ENCODE data around the gene ASB8. TPM values are rescaled to one million over a fixed set of nuclear protein-coding genes. Genes with fewer than 3 reads are reported as not detected.

The ASB8 gene
- total and polyA plus RNA-seq, 4 experiments from 2014 or later, result 61.0 to 64.6 (median 63.6) TPM

DNA sequence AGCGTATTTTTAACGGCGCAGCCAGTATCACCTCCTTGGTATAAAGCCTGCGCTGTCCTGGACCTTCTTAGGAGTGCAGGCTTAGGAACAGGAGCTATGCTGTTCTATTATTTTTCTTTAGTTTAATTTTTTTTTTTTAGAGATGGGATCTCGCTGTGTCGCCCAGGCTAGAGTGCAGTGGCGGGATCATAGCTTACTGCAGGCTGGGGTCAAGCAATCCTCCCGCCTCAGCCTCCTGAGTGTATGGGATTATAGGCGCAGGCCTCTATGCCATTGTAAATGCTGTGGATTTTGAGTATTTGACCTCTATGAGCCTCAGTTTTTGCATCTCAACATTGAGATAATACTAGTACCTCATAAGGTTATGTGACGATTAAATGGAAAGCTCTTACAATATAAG lies 41.7 kb upstream of the ASB8 start:
- peak overlapping the region; percentile 84 to 95 (median 92) for H3K4me3 Mint-ChIP-seq
- CTCF ChIA-PET (ENCODE audit: partially characterized antibody), result interaction anchor here (0.9 to 6.1 kb wide), 13 partner anchors 12 to 386 kb away, joined by 3 to 127 read pairs (median 6); partner anchors contain the start of genes ASB8, CCDC184, TMEM106C and ZNF641

DNA sequence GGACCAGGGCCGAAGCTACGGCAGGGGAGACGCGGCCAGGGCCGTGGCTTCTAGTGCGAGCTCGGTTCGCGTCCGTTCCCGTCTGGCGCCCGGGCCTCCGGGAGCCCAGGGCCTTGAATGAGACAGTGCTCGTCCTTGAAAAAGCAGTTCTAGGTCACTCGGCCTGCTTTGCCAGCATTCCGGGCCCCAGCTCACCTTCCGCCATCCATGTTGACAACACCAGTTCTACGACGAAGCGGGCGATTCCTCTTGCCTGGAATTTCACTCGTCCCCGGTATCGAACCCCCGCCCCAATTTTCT lies 41.3 kb upstream of the ASB8 start:
- Histone ChIP-seq H3K9me3 (ENCODE audit: control insufficient read depth in 1 of 2, low read length in 2 of 2) (no peaks in the 10 kb centered on the region), H3K36me3 (ENCODE audit: insufficient read depth, low read length) (no peaks in the 10 kb centered on the region), H3K4me1 (ENCODE audit: insufficient read depth, low read length) (peaks cover 42% of the 10 kb centered on the region), H3K27ac (ENCODE audit: low read depth, low read length) (peak overlapping the region; percentile 99), H3K4me3 (ENCODE audit: low read length in 2 of 2) (peak overlapping the region; percentile 82 to 87), H3K27me3 (ENCODE audit: insufficient read depth, low read length) (no peaks in the 10 kb centered on the region)
- Mint-ChIP-seq H3K27ac (peak overlapping the region; percentile 77 to 100 (median 97)), H3K9me3 (peaks cover 0 to 21% (median 16%) of the 10 kb centered on the region in 8 donors), H3K36me3 (peaks cover 27 to 40% of the 10 kb centered on the region in 2 donors), H3K4me1 (peaks cover 27 to 62% (median 41%) of the 10 kb centered on the region in 4 donors), H3K27me3 (no peaks in the 10 kb centered on the region), H3K4me3 (peak overlapping the region; percentile 84 to 95 (median 92))
- intact Hi-C loops (cut with micrococcal nuclease), result loop anchor here (1.0 to 2.0 kb wide), 3 partner anchors 15 to 152 kb away; partner anchors contain the start of genes ASB8, CCDC184 and ZNF641
- DNase-seq, result peak in 1 of 5 donors; percentile 47
- ChIA-PET CTCF (ENCODE audit: partially characterized antibody) (interaction anchor here (0.6 to 6.1 kb wide), 13 partner anchors 12 to 293 kb away, joined by 3 to 127 read pairs (median 6); partner anchors contain the start of genes ASB8, CCDC184, TMEM106C and ZNF641), POLR2A (ENCODE audit: partially characterized antibody) (interaction anchor here (0.6 to 5.1 kb wide), 21 partner anchors 9 to 420 kb away, joined by 3 to 82 read pairs (median 4); partner anchors contain the start of genes ASB8, CCDC184, SENP1 and TMEM106C)

More for the DNA sequence above, 41.7 kb upstream of the ASB8 start:
- Histone ChIP-seq H3K4me1 (ENCODE audit: insufficient read depth, low read length) (peaks cover 42% of the 10 kb centered on the region), H3K27me3 (ENCODE audit: insufficient read depth, low read length) (no peaks in the 10 kb centered on the region), H3K4me3 (ENCODE audit: low read length in 2 of 2) (peak overlapping the region; percentile 82 to 87), H3K9me3 (ENCODE audit: control insufficient read depth in 1 of 2, low read length in 2 of 2) (no peaks in the 10 kb centered on the region), H3K27ac (ENCODE audit: low read depth, low read length) (peak overlapping the region; percentile 99), H3K36me3 (ENCODE audit: insufficient read depth, low read length) (no peaks in the 10 kb centered on the region)
- intact Hi-C loops (cut with micrococcal nuclease), result loop anchor here (1.0 to 2.0 kb wide), 3 partner anchors 16 to 152 kb away; partner anchors contain the start of genes ASB8, CCDC184 and ZNF641
- Mint-ChIP-seq H3K36me3 (peaks cover 31 to 43% of the 10 kb centered on the region in 2 donors), H3K9me3 (peaks cover 0 to 23% (median 16%) of the 10 kb centered on the region in 8 donors), H3K4me1 (peaks cover 27 to 62% (median 41%) of the 10 kb centered on the region in 4 donors), H3K27ac (peak overlapping the region; percentile 77 to 100 (median 97)), H3K27me3 (no peaks in the 10 kb centered on the region)
- POLR2A ChIA-PET (ENCODE audit: partially characterized antibody), result interaction anchor here (0.6 to 5.1 kb wide), 21 partner anchors 13 to 493 kb away, joined by 3 to 82 read pairs (median 4); partner anchors contain the start of genes ASB8, CCDC184, RPAP3 and SENP1
- no peak for DNase-seq

DNA sequence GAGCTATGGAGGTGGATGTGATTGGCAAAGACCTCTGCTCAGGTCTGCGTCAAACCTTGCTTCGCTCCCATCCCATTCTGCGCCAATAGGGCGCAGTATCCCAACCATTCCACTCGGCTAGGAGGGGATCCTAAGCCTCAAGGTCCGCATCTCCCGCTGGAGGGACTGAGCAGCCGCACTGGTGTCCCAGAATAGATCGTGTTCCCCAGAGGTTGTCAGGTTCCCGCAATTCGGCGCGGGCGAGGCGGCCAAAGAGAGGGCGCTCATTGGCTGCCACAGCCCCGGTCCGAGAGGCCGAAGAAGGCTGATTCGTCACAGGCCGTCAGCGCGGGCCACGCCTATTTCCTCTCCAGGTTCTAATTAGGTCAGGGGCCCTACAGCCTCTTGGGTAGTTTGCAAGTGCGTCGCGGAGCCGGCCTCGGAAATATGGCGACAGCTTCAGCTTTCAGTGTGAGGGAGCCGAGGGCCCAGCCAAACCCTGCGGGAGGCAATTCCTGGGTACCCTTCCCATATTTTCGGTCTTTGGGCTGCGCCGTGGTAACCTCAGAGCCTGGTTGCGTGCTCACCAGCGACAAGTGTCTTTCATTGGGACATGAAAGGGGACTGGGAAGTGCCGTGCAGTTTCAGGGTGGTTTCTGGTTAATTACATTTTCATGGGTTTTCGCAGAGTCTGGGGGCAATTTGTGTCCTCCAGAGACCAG lies 40.8 kb upstream of the ASB8 start:
- Mint-ChIP-seq H3K4me1 (peaks cover 27 to 58% (median 40%) of the 10 kb centered on the region in 4 donors), H3K27ac (peak overlapping the region; percentile 77 to 100 (median 97)), H3K27me3 (no peaks in the 10 kb centered on the region), H3K36me3 (peaks cover 22 to 36% of the 10 kb centered on the region in 2 donors), H3K4me3 (peak overlapping the region; percentile 84 to 95 (median 92)), H3K9me3 (peaks cover 0 to 17% (median 12%) of the 10 kb centered on the region in 8 donors)
- ChIA-PET POLR2A (ENCODE audit: partially characterized antibody) (interaction anchor here (0.6 to 5.1 kb wide), 26 partner anchors 8 to 420 kb away, joined by 3 to 82 read pairs (median 4); partner anchors contain the start of genes ASB8, CCDC184, SENP1 and TMEM106C), CTCF (ENCODE audit: partially characterized antibody) (interaction anchor here (0.6 to 6.1 kb wide), 20 partner anchors 12 to 420 kb away, joined by 3 to 127 read pairs (median 4); partner anchors contain the start of genes ASB8, CCDC184, TMEM106C and ZNF641)
- H3K36me3 ChIP-seq (ENCODE audit: insufficient read depth, low read length), result no peaks in the 10 kb centered on the region
- no peaks in the 10 kb centered on the region for H3K27me3 ChIP-seq (ENCODE audit: insufficient read depth, low read length)
- peaks cover 42% of the 10 kb centered on the region for H3K4me1 ChIP-seq (ENCODE audit: insufficient read depth, low read length)
- peak overlapping the region; percentile 82 to 87 for H3K4me3 ChIP-seq (ENCODE audit: low read length in 2 of 2)
- intact Hi-C loops (cut with micrococcal nuclease), result loop anchor here (1.0 to 2.0 kb wide), 6 partner anchors 9 to 153 kb away; partner anchors contain the start of genes ASB8, CCDC184 and ZNF641
- peak overlapping the region; percentile 99 for H3K27ac ChIP-seq (ENCODE audit: low read depth, low read length)
- DNase-seq, result peak; percentile 87 to 94 (median 89)
- H3K9me3 ChIP-seq (ENCODE audit: control insufficient read depth in 1 of 2, low read length in 2 of 2), result no peaks in the 10 kb centered on the region

DNA sequence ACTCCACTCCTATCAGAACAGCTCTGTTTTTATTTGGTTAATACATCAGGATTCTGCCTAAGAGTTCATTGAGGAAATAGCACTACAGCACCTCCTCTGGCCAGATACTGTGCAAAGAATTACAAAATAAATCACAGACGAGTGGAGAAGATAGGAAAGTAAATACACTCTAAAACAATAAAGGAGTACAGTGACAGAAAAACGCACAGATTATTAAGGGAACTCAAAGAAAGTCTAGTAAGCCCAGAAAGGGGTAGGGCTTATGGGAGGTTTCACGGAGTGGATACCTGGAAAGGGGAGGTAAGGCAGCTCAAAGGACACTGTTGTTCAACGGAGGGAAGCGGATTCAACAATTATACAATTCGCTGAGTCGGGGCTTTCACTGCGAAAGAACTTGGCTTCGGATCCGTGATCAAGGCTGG lies 40.2 kb upstream of the ASB8 start:
- CTCF ChIA-PET (ENCODE audit: partially characterized antibody), result interaction anchor here (1.0 to 6.1 kb wide), 13 partner anchors 11 to 421 kb away, joined by 3 to 127 read pairs (median 5); partner anchors contain the start of genes ASB8, CCDC184, TMEM106C and ZNF641
- no peaks in the 10 kb centered on the region for H3K9me3 ChIP-seq (ENCODE audit: control insufficient read depth in 1 of 2, low read length in 2 of 2)
- intact Hi-C loops (cut with micrococcal nuclease), result loop anchor here (1.0 to 2.0 kb wide), 3 partner anchors 8 to 93 kb away; no protein-coding TSS in a partner anchor
- H3K36me3 ChIP-seq (ENCODE audit: insufficient read depth, low read length), result no peaks in the 10 kb centered on the region
- Mint-ChIP-seq H3K4me3 (peak overlapping the region; percentile 84 to 95 (median 92)), H3K27me3 (peaks cover 0 to 2% of the 10 kb centered on the region in 2 donors), H3K4me1 (peaks cover 27 to 52% (median 36%) of the 10 kb centered on the region in 4 donors), H3K27ac (peak overlapping the region; percentile 77 to 100 (median 97)), H3K36me3 (peaks cover 16 to 31% of the 10 kb centered on the region in 2 donors), H3K9me3 (peaks cover 0 to 11% (median 8%) of the 10 kb centered on the region in 8 donors)
- peak overlapping the region; percentile 99 for H3K27ac ChIP-seq (ENCODE audit: low read depth, low read length)
- POLR2A ChIA-PET (ENCODE audit: partially characterized antibody), result interaction anchor here (0.6 to 5.1 kb wide), 19 partner anchors 8 to 421 kb away, joined by 3 to 82 read pairs (median 6); partner anchors contain the start of genes ASB8, CCDC184, SENP1 and TMEM106C
- H3K27me3 ChIP-seq (ENCODE audit: insufficient read depth, low read length), result no peaks in the 10 kb centered on the region
- DNase-seq, result peak; percentile 51 to 66 (median 58)
- H3K4me1 ChIP-seq (ENCODE audit: insufficient read depth, low read length), result peaks cover 42% of the 10 kb centered on the region
- H3K4me3 ChIP-seq (ENCODE audit: low read length in 2 of 2), result peak overlapping the region; percentile 82 to 87

DNA sequence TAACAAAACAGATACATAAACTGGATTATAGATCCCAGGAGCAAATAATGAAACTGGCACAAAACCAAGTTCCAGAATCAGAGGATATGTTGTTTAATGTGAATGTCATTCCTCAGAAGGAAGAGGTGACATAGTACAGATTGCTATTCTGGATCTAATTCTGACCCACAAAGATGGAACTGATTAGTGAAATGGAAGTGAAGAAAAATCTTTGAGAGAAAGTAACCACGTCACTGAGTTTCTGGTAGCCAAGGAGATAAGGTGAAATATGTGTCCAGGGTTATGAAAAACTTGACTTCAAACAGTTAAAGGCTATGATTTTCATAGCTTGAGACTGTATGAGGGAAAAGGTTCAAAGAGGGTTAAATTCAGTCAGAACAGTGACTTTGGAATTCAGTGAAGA lies 37.5 kb upstream of the ASB8 start:
- intact Hi-C loops (cut with micrococcal nuclease), result no loop called here
- Mint-ChIP-seq H3K27ac (no peak overlapping the region), H3K27me3 (peaks cover 4 to 8% of the 10 kb centered on the region in 2 donors), H3K4me3 (no peak overlapping the region), H3K9me3 (peaks cover 0 to 1% (median 0%) of the 10 kb centered on the region in 8 donors), H3K4me1 (peaks cover 11 to 25% (median 14%) of the 10 kb centered on the region in 4 donors), H3K36me3 (peaks cover 0 to 13% of the 10 kb centered on the region in 2 donors)
- DNase-seq, result no peak
- Histone ChIP-seq H3K4me1 (ENCODE audit: insufficient read depth, low read length) (peaks cover 17% of the 10 kb centered on the region), H3K27me3 (ENCODE audit: insufficient read depth, low read length) (no peaks in the 10 kb centered on the region), H3K4me3 (ENCODE audit: low read length in 2 of 2) (no peak overlapping the region), H3K27ac (ENCODE audit: low read depth, low read length) (no peak overlapping the region), H3K9me3 (ENCODE audit: control insufficient read depth in 1 of 2, low read length in 2 of 2) (no peaks in the 10 kb centered on the region), H3K36me3 (ENCODE audit: insufficient read depth, low read length) (no peaks in the 10 kb centered on the region)
- CTCF ChIA-PET (ENCODE audit: partially characterized antibody), result interaction anchor here (1.2 to 6.1 kb wide), 2 partner anchors 8 to 232 kb away, joined by 3 to 127 read pairs; partner anchors contain the start of genes CCDC184 and TMEM106C
- POLR2A ChIA-PET (ENCODE audit: partially characterized antibody), result no interaction called here

DNA sequence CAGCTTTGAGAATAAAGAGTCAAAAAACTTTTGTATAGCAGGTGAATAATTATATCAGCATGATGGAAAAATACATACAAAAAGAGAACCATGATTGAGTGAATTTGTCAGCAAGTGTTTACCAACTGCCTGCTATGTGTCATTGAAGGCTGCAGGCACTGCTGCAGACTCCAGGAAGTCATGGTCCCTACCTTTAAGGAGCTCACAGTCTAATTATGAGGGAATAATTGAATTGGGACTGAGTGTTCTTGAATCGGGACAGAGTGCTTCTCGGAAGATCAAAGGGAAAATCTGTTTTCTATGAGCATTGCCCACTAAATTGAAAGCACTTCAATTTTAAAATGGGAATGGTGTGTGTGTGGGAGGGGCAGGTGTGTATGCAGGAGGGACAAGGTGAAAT lies 36.3 kb upstream of the ASB8 start:
- no peaks in the 10 kb centered on the region for H3K27me3 ChIP-seq (ENCODE audit: insufficient read depth, low read length)
- intact Hi-C loops (cut with micrococcal nuclease), result no loop called here
- no peaks in the 10 kb centered on the region for H3K9me3 ChIP-seq (ENCODE audit: control insufficient read depth in 1 of 2, low read length in 2 of 2)
- no peak for DNase-seq
- no peak overlapping the region for H3K27ac ChIP-seq (ENCODE audit: low read depth, low read length)
- ChIA-PET CTCF (ENCODE audit: partially characterized antibody) (interaction anchor here (1.2 to 1.9 kb wide), 3 partner anchors 10 to 12 kb away, joined by 3 to 8 read pairs (median 5); partner anchors contain the start of genes CCDC184 and OR10AD1), POLR2A (ENCODE audit: partially characterized antibody) (no interaction called here)
- H3K4me1 ChIP-seq (ENCODE audit: insufficient read depth, low read length), result peaks cover 5% of the 10 kb centered on the region
- H3K4me3 ChIP-seq (ENCODE audit: low read length in 2 of 2), result no peak overlapping the region
- H3K27ac Mint-ChIP-seq, result peak overlapping the region in 1 of 7 donors; percentile 17
- peaks cover 0 to 9% of the 10 kb centered on the region in 2 donors for H3K36me3 Mint-ChIP-seq
- H3K36me3 ChIP-seq (ENCODE audit: insufficient read depth, low read length), result no peaks in the 10 kb centered on the region
- peaks cover 5 to 14% (median 9%) of the 10 kb centered on the region in 4 donors for H3K4me1 Mint-ChIP-seq
- no peak overlapping the region for H3K4me3 Mint-ChIP-seq
- H3K9me3 Mint-ChIP-seq, result peaks cover 0 to 1% (median 0%) of the 10 kb centered on the region in 8 donors
- H3K27me3 Mint-ChIP-seq, result peaks cover 7 to 9% of the 10 kb centered on the region in 2 donors

Data from CD4-positive, alpha-beta memory T cell (primary cell).